GM12891 (cell line): ENCODE measurements around the gene SRI.

Experiments used
- DNase-seq: peaks from one replicate; pipeline ENCODE4 v3.0.0; 2011; ENCODE audit warnings: low spot score; ENCODE audit not compliant: insufficient read length
- FAIRE-seq: peaks from 2 replicates; lab custom pipeline; 2011; peaks lifted over from hg19 to GRCh38; lab: Jason Lieb, UNC
- PAX5 ChIP-seq: IDR thresholded peaks from 2 replicates; pipeline ENCODE4 v1.6.1; 2011; ENCODE audit warnings: low read length, moderate library complexity, mild to moderate bottlenecking; ENCODE audit not compliant: insufficient read depth, severe bottlenecking
- POLR2A ChIP-seq: IDR thresholded peaks from 2 replicates; pipeline ENCODE4 v1.6.1; 2011; ENCODE audit warnings: low read depth, low read length, control low read depth
- POLR2AphosphoS5 ChIP-seq: IDR thresholded peaks from 2 replicates; pipeline ENCODE4 v1.6.1; 2011; ENCODE audit warnings: low read depth, low read length, control low read depth
- POU2F2 ChIP-seq: IDR thresholded peaks from 2 replicates; pipeline ENCODE4 v1.6.1; 2011; ENCODE audit warnings: low read depth, mild to moderate bottlenecking, control low read depth, low read length, moderate library complexity
- SPI1 ChIP-seq: IDR thresholded peaks from 2 replicates; pipeline ENCODE4 v1.6.1; 2011; ENCODE audit warnings: low read depth, low read length, control low read depth
- TAF1 ChIP-seq: IDR thresholded peaks from 2 replicates; pipeline ENCODE4 v1.6.1; 2011; ENCODE audit warnings: low read depth, low read length, control low read depth

SRI gene

DNA sequence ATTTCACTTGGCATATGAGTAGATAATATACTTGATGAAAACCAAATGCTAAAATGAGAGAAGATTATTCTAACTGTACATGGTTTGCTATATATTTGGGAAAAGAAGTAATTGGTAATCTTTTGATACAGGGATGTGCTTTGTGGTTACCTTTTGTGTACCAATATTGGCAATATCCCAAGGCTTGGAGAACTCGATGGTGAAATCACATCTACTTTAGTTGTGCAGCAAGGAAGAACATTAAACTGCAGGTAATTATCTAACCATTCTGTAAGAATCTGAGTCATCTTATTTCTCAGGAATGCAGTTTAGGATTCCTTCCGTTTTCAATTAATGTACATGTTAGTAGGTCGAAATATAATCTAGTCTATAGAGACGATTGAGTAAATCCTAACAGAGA lies 64.1 kb downstream of the SRI start:
- FAIRE-seq = no peak
- no peak for DNase-seq
- TF ChIP-seq POLR2AphosphoS5 (no peak), SPI1 (no peak), POU2F2 (no peak), PAX5 (no peak), POLR2A (no peak), TAF1 (no peak)
